Measurements from ENCODE around the gene CXorf66.
A peak's percentile ranks its signal among the peaks of the same experiment; 100 is the strongest.
"Not testable (repeated sequence)": the region's sequence is repeated elsewhere in the genome, so short reads cannot be mapped to it uniquely, and the experiment has no call there.

Gene CXorf66, protein sequence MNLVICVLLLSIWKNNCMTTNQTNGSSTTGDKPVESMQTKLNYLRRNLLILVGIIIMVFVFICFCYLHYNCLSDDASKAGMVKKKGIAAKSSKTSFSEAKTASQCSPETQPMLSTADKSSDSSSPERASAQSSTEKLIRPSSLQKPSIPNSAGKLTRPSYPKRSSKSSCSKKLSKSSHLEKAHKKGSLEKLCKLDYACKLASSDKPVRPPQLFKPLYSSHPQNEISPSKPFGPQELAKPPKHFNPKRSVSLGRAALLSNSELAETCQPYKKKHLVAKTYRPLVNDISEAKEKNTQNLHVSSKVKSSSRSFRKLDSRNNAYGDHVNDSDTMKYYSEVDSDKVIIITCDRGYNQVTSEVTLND

GRCh38 chrX:139965421-139965820, at the start of gene CXorf66:
Gene CXorf66, minus strand, starts transcription at chrX:139965521. Its CDS starts 25 bp downstream, at chrX:139965496.
- no peak for DNase-seq

DNA sequence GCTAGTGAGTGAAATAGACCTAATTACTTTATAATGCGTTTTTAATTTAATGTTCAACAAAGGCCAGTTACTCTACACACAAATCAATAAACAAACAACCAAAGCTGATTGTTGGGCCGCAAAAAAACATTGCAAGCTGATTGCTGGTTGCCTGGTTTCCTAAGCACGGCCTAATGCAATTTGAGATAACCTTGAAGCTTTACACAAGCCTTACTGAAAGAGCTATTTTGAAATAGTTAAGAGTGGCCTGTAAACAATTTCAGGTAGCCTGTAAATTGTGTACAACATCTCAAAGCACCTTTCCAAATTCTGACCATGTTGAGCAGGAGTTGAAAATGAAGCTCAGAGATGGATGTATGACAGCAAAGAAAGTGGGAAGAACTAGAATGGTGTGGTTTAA, 17.5 kb upstream of the CXorf66 start:
- DNase-seq = no peak

- DNase-seq = no peak
These were observed 9.2 kb upstream of the CXorf66 start for GRCh38 chrX:139974471-139974870.

GRCh38 chrX:139972629-139973624, 7.6 kb upstream of the CXorf66 start:
- DNase-seq = no peak

DNA sequence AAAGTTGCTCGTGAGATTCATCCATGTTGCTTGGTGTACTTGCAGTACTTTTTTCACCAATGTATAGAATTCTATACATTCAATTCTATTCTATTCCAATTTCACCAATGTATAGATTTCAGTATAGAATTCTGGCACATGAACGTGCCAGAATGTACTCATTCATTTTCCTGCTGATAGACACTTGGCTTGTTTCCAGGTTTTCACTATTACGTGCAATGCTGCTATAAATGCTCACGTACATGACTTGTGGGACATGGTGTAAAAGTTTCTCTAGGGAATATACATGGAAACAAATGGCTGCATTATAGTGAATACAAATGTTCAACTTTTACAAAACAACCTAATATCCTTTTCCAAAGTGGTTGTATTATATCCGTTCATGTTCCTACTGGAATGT, 6.8 kb upstream of the CXorf66 start:
- no peak for DNase-seq

GRCh38 chrX:139971394-139971749, 6.1 kb upstream of the CXorf66 start:
- DNase-seq = no peak

DNA sequence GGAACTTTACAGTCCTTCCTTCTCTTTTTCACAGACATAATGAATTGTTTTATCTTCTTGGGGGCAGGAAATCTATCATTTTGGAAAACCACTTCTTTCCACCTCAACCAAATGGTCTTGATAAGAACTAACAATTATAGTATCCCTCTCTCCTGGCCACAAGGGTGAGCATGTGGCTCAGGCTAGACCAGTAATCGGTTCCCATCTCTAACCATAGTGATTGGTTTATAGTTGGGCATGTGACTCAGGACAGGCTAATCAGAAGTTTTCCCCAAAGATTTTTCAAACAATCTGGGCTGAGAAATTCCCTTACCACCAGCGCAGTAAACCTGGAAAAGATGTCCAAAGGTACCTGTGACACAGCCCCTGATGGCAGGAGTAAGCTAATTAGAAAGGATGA, 4.0 kb upstream of the CXorf66 start:
- DNase-seq = no peak

DNA sequence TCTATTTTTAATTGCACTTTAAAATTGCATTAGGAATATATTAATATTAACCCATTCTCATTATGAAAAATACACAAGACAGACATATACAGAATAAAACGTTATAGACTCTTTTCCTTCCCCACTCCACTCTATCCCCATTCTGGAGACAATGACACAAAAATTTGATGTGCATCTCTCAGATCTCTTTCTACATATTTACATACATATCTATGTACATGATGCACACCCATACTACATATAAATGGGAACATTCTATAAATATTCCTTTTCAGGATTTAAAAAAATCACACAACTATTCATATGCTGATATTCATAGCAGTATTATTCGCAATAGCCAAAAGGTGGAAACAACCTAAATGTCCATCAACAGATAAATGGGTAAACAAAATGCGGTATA, 2.4 kb upstream of the CXorf66 start:
- no peak for DNase-seq

- DNase-seq = no peak
These were observed 2.0 kb upstream of the CXorf66 start for GRCh38 chrX:139967300-139967699.

GRCh38 chrX:139966159-139966558, 838 bp upstream of the CXorf66 start:
- not testable (repeated sequence) for DNase-seq

- DNase-seq = not testable (repeated sequence)
These were observed 4.2 kb downstream of the CXorf66 start for GRCh38 chrX:139961091-139961490.

- DNase-seq = no peak
These were observed 15.6 kb downstream of the CXorf66 start for GRCh38 chrX:139949703-139950102.

DNA sequence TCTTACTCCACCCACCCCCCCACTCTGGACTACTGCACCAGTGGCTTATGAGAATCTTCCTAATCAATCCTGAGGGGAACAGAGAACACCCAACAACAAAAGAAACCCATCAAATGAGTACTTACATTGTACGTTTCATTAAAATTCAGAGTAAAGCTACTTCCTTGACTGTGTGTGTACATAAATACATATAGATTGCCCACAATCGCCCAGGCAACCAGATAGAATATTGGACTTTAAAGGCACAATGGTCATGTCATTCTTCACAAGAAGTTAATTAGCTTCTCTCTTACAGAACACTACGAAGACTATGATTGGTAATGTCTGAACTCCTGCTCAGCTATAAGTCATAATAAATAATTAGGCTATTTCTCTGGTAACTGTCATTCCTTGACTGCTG, 20.2 kb downstream of the CXorf66 start:
- DNase-seq = no peak

GRCh38 chrX:139936259-139936658, 29.1 kb downstream of the CXorf66 start:
- DNase-seq = no peak

DNA sequence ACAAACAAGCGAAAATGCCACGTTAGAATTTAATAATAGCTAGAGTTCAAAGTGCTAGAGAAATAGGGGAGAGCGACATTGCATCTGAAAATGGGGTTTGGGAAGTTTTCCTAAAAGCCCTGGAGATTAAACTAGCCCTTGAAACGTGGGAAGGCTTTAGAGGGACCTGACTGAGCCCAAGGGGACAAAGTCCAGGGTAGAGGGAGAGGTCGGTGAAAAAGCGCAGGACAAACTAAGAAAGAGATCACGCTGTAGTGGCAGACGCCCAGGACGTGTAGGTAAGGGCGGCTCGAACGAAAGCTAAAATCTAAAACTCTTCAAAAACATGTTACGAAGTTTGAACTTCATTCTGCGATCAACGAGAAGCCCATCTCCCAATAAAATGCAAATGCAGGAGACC, 31.4 kb downstream of the CXorf66 start:
- no peak for DNase-seq

DNA sequence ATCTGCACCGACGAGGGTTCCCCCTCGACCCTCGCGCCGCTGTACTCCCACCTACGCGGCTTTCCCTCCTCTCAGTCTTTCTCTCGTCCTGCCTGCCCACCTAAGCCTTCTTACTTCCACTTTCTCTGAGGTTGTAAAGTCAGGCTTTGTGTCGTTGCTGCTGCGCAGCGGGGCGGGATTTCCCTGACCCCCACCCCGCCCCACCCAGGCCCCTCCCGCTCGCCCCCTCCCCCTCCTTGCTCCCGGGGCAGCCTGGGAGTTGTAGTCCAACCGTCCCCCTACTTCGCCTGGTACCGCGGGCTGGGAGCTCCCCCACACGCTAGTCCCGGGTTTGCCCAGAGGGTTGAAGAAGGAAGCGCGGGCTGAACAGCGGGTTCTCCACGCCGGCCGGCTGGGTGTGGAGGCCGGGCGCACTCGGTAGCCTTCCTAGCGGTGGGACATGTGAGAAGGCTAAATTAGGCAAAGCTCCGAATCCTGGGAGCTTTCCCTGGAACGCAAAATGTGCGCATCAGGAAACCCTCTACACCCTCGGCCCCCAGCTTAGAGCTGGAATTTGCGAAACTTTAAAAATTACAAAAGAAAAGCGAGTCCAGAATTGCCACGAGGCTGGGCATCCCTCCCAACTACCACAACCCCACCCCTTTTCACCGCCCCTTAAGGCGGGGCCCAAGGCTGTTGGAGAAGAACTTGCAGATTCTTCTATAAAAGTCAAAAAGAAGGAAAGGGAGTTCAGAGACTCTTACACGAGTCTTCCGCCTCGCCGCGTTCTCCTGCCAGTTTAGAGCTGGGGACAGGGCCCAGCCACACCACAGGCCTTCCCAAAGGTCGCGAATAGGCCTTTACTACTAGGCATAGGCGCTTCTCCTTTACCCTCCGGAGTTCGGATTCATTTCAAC, 32.2 kb downstream of the CXorf66 start, which contains the start of gene ATP11C:
Gene ATP11C (minus strand): TSS at position 153 of the 896 bp plus-strand sequence. CDS start 1,011 bp downstream, outside the sequence.
- peak; percentile 41 for DNase-seq

DNA sequence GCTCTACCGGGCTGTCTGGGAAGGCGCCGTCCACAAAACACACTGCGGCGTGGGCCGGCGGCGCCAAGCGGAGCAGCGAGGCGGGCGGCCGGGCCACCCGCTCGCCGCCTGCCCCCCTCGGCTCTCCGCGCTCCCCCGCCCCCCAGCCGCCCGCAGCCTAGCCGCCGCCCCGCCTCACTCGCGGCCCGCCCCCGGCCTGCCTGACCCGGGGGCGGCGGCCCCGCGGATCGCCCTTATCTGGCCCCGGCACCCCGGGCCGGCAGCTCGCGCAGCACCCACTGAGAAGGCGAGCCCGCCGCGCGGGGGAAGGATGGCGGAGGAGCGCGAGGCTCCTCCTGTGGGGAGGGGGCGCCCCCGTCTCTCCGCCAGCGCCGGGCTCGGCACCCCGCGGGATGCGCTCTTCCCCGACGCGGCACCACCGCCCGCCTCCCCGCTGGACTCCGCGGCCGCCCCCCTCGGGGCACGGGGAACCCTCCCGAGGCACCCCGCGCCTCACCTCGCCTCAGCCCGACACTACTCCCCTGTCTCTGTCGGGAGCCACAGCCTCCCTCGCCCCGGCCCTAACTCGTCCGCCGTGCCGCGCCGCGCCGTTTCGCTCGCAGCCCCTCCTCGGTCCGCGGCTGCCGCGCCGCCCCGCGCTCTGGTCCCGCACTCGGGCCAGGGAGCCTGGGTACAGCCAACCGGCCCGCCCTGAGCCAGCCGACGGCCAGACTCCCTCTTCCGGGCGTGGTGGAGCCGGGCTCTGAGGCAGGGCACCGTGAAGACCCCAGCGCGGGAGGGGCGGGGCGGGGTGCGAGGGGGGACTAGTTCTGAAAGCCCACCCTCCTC, 33.0 kb downstream of the CXorf66 start:
- no peak for DNase-seq

- DNase-seq = peak; percentile 0
These were observed 33.7 kb downstream of the CXorf66 start for GRCh38 chrX:139931646-139932072.

- no peak for DNase-seq
These were observed 34.2 kb downstream of the CXorf66 start for GRCh38 chrX:139930916-139931645.

DNA sequence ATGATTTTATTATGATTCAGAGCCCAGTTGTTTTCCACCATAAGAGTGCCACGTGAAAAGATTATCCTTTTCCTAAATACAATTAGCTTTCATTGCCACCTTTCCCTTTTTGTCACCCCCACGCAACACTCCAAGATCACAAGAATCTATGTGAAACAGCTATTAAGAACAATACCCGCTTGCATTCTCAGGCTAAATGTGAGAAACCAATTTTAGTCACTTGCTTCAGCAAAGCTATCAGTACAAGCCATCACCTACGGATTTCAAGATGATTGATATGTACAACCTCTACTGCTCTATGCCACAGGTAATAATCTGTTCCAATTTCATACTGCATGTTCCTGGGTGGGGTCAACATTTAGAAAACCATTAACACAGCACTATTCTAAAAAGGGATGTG, 34.9 kb downstream of the CXorf66 start:
- no peak for DNase-seq

GRCh38 chrX:139929876-139930275, 35.4 kb downstream of the CXorf66 start:
- DNase-seq = no peak

Measured in amniotic stem cell (primary cell).